OCI-LY1 (cell line): Measurements from ENCODE around the gene PDE4D.

ENCODE experiments used
- EZH2 ChIP-seq: fragments of 200-600 bp; sonication (generic), shearing (Covaris generic); IDR thresholded peaks from 2 replicates; pipeline ENCODE4 v1.8.0; 2017; ENCODE audit warnings: borderline replicate concordance, mixed run types, mild to moderate bottlenecking, antibody characterized with exemption, low read length, moderate library complexity, mixed read lengths
- TF ChIP-seq, protein P1 (sequence below): fragments of 200-600 bp; sonication (generic), shearing (Covaris generic); IDR thresholded peaks from 2 replicates; pipeline ENCODE4 v1.5.1; 2017; ENCODE audit warnings: mild to moderate bottlenecking, antibody characterized with exemption, low read length, moderate library complexity, mixed read lengths

GRCh38 chr5:59620535-59621212 lies 272.9 kb downstream of the PDE4D start:
- TF ChIP-seq, protein P1, sequence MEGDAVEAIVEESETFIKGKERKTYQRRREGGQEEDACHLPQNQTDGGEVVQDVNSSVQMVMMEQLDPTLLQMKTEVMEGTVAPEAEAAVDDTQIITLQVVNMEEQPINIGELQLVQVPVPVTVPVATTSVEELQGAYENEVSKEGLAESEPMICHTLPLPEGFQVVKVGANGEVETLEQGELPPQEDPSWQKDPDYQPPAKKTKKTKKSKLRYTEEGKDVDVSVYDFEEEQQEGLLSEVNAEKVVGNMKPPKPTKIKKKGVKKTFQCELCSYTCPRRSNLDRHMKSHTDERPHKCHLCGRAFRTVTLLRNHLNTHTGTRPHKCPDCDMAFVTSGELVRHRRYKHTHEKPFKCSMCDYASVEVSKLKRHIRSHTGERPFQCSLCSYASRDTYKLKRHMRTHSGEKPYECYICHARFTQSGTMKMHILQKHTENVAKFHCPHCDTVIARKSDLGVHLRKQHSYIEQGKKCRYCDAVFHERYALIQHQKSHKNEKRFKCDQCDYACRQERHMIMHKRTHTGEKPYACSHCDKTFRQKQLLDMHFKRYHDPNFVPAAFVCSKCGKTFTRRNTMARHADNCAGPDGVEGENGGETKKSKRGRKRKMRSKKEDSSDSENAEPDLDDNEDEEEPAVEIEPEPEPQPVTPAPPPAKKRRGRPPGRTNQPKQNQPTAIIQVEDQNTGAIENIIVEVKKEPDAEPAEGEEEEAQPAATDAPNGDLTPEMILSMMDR: no peak
- no peak for TF ChIP-seq EZH2
